Hematopoietic multipotent progenitor cell (in vitro differentiated cells): ENCODE data around the gene CXCR3. TPM values are rescaled to one million over a fixed set of nuclear protein-coding genes. Genes with fewer than 3 reads are reported as not detected.
"Not testable (repeated sequence)": the region's sequence is repeated elsewhere in the genome, so short reads cannot be mapped to it uniquely, and the experiment has no call there.

Source experiments
- DNase-seq, 3 donors: peaks; one replicate each; pipeline ENCODE4 v3.0.0-alpha.2; 2011 to 2015; ENCODE audit warnings: low read depth in 2 of 3, low spot score in 2 of 3
- total RNA-seq: library from RNA; depleted of rRNA; stranded (reverse); fragments of >200 nt; gene quantifications from one replicate; pipeline ENCODE4 v1.2.3, GENCODE V29; 2012

CXCR3 gene
- 0.27 TPM for total RNA-seq

DNA sequence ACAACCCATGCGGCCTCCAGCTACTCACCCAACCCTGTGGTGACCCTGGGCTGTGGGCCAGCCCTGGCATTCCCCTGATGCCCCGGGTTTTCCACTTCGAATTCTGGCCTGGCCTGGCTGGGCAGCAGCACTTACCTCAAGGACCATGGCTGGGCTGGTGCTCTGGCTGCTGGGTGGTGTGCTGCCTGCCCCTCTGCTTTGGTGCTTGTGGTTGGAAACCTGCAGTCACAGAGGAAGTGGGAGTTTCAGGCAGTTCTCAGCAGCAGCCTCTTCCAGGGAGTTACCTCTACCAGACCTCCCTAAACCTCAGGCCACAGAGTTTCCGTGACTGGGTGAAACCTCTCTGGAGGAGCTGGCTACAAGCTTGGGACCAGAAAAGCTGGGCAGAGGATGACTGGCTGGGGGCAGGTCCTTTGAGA lies at the start of gene CXCR3:
TSS of gene CXCR3 (minus strand) at position 209 of the 419 bp plus-strand sequence. CDS start at position 147, 62 bp downstream.
- peak in 2 of 3 donors; percentile 33 to 54 for DNase-seq

DNA sequence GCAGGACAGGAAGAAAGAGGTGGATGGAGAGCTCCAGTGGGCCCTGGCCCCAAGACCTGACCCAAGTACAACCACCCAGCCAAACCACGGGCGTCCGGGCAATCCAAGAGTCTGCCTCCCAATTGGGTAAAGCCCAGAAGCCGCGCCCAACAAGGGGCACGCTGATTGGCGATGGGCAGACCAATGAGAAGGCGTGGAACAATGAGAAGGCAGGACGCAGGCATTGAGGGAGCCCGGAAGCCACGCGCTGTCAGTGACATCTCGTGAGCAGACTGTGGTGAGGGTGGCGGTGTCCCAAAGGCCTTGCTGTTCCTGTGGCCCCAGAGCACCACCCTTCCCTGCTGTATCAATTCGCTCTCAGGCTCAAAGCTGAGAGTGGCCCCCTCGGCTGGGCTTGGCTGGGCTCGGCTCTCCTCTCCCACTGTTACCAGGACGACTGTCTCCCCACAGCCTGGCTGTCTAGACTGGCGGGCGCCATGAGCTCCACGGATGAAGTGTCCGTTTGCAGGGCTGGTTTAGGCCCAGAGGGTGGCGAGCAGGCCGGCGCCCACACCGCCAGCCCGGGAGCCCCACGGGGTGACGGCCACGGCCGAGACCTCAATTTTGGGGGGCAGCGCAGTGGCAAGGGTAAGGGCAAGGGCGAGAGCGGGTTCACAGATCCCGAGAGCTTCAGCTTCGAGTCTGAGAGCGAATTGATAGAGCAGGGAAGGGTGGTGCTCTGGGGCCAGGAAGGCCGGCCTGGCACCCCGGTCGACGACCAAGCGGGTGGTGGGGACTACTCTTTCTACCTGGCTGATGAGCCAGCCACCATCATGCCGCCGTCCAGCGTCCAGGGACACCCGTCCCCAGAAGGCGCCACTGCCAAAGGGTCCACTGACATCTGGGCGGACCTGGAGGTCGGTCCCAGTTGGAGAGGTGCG lies 49.3 kb upstream of the CXCR3 start, which contains the start of gene LOC101059915:
TSS of gene LOC101059915 (plus strand) at position 219 of the 920 bp plus-strand sequence.
- no peak for DNase-seq

- DNase-seq = no peak
Measured at GRCh38 chrX:71666240-71667223, 48.2 kb upstream of the CXCR3 start.

- DNase-seq = no peak
Measured at GRCh38 chrX:71665747-71666146, 47.4 kb upstream of the CXCR3 start.

DNA sequence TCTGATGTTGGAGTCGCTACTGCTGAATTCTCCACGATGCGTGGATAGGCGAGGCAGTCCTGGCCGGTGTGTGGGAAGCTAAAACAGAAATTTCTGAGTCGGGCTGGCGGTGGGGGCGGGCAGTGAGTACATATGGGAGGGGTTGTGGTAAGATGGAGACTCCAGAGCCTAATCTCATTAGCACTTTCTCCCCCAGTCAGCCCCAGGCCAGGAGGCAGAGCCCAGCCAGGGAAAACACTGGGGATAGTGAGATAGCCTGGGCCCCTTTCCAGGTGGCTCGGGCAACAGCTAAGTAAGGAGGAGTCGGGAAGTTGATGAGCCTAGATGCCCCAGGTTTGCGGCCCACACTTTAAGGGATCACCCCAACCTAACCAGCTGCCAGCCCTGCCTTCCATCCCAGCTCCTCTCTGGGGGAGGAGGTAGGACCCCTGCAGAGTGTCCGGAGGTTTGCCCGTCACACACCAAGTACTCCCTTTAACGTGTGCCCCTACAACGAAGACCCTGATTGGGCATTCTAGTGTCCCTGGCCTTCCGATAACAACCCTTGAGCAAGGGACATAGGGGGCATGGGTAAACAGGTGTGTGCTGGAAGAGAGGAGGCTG lies 46.7 kb upstream of the CXCR3 start:
- no peak for DNase-seq

DNA sequence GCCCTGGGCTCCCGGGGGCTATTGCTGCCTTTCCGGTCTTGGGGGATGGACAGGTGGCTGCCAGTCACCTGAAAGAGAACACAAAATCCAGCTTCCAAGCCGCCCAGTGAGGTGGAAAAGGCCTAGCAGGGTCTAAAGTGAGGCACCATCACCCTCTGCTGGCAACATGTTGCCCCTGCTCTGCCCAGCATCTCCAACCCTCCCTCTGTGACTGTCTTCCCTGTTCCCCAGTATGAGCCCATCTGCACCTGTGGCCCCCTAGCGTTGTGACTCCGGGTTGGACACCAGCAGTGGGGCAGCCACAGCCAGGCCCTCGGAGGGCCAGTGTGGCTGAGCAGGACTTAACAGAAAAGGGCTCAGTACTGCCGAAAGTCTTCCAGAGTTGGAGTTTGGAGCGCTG lies 45.9 kb upstream of the CXCR3 start:
- DNase-seq = peak in 1 of 3 donors; percentile 27

DNA sequence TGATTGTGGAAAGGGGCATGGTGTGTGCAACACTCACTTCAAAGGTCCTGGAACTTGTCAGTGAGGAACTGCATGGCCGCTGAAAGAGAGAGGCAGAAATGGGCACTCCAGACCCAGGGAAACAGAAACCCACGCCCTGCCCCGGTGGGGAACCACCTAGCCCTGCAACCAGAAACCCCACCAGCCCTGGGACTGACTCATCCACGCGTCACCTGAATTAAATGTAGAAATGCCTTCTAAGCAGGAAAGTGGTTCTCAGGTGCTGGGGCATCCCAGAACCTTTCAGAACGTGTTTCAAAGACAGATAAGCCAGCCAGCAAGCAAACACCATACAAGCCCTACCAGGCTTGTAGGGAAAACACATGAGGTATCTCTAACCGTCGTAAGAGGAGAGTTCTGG lies 44.9 kb upstream of the CXCR3 start:
- not testable (repeated sequence) for DNase-seq

GRCh38 chrX:71662654-71663053 lies 44.3 kb upstream of the CXCR3 start:
- not testable (repeated sequence) for DNase-seq

DNA sequence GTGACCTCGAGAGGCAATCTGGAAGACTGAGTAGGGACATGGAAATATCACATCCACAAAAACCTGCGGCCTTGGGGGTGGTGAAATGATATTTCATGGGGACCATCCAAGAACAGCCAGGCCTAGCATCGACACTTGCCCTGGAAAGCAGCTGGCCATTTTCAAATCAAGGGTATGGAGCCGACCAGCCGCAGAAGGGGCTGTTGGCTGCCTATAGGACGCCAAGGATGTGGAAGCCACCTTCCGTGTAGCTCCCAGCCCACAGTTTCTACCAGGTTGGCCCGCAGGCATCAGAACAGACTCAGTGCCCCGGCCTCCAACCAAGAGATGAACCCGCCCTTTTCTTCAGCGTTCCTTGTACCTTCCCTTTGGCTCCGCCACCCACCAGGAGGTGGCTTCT lies 43.6 kb upstream of the CXCR3 start:
- DNase-seq = no peak

GRCh38 chrX:71660562-71661416 lies 42.5 kb upstream of the CXCR3 start:
- no peak for DNase-seq

DNA sequence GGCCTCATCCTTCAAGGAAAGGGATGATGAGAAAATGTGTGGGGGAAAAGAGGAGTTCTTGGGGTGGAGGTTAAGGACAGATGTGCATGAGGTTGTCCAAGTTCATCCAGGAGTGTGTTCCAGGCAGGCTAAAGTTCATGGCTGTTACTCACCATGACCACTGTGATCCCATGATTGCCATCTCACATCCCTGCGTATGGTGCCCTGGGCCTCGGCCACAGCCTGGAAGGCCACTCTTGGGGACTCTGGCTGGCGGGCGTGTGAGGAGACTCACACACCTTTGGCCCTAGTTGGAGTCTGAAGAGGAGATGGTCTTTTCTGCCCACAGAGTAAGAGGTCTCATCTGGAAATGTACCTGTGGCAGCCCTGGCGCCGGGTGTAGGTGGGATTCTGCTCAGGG lies 41.6 kb upstream of the CXCR3 start:
- DNase-seq = no peak

- DNase-seq = no peak
Measured at GRCh38 chrX:71659342-71659741, 41.0 kb upstream of the CXCR3 start.

- DNase-seq = no peak
Measured at GRCh38 chrX:71657267-71657666, 39.0 kb upstream of the CXCR3 start.

DNA sequence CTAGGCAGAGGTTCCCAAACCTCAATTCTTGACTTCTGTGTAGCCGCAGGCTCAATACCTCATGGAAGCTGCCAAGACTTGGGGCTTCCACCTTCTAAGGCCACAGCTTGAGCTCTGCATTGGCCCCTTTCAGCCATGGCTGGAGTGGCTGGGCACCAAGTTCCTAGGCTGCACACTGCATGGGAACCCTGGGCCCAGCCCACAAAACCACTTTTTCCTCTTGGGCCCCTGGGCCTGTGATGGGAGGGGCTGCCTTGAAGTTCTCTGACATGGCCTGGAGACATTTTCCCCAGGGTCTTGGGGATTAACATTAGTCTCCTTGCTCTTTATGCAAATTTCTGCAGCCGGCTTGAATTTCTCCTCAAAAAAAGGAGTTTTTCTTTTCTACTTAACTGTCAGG lies 35.0 kb upstream of the CXCR3 start:
- DNase-seq = no peak

DNA sequence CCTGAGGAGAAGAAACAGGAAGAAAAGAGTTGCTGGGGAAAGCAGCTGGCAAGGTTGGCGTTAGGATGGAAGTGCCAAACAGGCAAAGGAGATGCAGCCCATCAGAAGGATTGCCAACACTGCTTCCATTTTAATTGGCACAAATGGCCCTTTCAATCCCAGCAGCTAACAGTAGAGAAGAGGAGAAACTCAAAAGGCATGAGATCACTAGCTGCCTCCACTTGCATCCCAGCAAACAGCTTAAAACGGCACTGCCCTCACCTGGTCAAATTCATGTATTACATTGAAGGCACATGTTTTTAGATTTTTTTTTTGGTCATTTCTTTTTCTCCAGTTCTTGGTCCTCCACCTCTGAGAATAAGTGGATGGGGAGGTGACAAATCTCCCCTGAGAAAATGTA lies 34.1 kb upstream of the CXCR3 start:
- peak; percentile 21 to 73 (median 40) for DNase-seq

- peak in 1 of 3 donors; percentile 35 for DNase-seq
Measured at GRCh38 chrX:71650333-71650969, 32.1 kb upstream of the CXCR3 start.

GRCh38 chrX:71644406-71644805 lies 26.1 kb upstream of the CXCR3 start:
- DNase-seq = not testable (repeated sequence)

DNA sequence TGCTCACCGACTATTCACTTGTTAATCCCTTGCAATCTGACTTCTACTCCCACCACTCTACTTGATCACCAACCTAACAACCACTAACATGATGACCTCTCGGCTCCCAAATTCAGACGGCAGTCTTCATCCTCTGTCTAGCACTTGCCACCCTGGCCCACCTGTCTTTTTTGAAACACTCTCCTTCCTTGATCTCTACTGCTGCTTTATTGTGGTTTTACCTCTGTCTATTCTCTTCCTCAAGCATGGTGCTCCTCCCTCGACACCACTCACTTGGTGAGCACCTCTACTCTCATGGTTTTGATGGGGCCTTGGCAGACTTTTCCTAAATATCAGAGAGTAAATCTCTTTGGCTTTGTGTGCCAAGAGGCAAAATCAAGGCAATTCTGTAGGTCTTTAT lies 21.7 kb upstream of the CXCR3 start:
- DNase-seq = no peak

DNA sequence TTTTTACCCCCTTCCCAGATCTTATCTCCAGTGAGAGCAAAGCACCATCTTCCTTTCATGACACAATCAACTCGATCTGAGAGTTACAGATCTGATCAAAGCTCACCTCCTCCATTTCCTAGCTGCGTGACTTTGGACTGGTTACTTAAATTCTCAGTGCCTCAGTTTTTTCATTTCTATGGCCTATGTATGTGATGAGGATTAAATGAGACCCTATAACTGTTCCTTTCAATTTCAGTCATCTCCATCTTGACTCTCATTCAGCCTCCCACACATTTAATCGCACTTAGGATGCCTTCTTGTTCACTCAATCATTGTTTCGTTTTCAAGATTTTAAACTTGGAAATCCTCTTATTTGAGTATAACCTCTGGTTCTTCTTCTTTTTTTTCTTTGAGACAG lies 20.1 kb upstream of the CXCR3 start:
- no peak for DNase-seq
